NCI-H128 (cell line): ENCODE results near the gene ZNF584.
"Not testable (repeated sequence)": the region's sequence is repeated elsewhere in the genome, so short reads cannot be mapped to it uniquely, and the experiment has no call there.

Source experiments
- DNase-seq: peaks from one replicate; lab custom pipeline; 2025; ENCODE audit not compliant: unreplicated experiment; lab: John Stamatoyannopoulos, UW

ZNF584 gene

DNA sequence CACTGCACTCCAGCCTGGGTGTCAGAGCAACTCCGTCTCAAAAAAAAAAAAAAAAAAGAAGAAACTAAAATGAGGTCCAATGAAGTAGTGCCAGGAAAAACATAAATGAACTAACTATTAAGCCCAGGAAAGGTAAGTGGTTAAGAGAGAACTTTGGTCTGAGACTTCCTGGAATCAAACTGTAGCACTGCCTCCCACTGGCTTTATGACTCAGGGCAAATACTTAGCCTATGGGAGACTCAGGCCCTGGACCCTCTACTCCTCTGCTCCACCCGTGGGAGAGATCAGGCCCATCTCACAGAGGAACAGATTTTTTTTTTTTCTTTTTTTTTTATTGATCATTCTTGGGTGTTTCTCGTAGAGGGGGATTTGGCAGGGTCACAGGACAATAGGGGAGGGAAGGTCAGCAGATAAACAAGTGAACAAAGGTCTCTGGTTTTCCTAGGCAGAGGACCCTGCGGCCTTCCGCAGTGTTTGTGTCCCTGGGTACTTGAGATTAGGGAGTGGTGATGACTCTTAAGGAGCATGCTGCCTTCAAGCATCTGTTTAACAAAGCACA lies 4.5 kb upstream of the ZNF584 start:
- not testable (repeated sequence) for DNase-seq

DNA sequence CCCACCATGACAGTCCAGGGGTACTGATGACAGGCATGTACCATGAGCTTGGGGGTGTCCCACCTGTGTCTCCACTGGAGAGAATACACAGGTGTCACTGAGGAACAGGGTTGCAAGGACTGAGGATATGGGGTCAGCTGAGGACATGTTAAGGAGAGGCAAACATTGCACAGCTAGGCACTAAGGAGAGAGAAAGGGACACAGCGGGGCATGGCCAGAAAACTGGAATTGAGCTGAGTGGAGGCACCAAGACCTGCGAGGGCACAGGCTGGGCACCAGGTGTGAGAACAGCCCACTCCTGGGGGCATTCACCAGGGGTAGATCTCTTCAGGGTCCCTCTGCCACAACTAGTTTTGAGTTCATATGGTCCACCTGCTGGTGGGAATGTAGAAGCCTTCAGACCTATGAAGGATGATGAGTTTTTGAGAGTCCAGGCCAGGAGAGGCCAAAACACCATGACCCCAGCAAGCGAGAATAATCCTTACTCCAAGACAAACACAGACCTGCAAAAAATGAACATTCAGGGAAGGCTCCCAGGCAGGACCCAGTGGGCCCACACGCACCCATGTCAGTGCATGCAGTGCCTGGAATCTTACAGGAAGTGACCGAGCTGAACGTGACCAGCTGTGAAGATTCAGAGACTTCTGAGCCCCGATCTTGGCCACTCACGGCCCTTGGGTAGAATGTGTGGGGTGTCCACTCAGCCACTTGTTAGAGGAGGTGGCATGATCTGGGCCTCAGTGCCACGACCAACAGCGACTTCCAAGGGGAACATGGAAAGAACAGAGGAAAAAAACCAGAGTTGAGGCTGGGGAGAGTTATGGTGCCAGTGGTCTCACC lies 1.4 kb upstream of the ZNF584 start:
- no peak for DNase-seq

DNA sequence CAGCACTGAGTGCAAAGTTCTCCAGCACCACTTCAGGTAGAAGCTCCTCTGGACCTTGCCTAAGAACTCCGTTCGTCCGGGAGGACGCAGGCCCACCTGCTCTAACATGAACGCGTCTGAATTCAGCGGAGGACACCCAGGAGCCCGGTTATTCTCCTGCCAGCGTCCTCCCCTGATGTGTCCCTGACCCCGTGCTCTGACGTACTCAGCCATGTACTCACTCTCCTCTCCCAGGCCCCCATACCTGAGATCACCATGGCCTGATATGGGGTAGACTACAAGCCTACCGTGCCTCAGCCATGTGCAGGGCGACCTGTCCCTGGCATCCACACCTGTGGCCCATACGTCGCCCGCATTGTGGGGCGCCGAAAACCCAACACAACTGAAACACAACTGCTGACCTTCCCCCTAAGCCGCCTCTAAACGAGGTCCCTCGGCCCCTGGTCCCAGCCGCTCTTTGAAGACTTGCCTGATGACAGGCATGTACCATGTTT lies 744 bp upstream of the ZNF584 start:
- no peak for DNase-seq

DNA sequence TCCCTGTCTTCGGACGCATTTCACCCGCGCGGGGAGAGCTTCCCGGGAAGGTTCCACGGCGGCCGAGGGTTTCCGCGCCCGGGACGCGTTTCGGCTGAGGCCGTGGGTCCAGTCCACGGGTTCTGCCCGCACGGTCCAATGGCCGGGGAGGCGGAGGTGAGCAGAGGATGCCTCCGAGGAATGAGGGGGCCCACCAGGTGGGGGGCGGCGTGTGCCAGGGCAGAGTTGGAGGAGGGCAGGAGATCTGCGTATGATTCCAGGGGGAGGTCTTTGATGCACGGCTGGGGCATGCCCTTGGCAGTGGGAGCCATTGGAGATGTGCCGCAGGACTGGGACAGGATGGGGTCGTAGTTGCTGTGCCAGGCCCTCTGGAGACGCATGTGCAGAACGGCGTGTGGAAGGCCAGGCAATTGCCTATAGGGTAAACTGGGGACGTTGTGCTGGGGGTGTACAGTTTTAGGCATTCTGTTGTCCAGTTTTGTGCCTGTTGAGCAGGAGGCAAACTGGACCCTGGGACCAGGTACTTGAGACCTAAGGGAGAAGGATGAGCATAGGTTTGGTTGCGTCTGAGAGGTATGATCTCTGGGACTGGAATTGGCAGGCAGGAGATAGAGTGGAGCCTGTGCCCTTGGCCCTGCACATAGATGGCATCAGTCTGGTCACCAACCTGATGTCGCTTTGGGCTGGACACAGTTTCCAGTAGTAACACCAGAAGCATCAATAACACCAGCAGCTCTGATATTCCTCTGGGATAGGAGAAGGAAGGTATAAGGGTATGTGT lies 751 bp downstream of the ZNF584 start:
- no peak for DNase-seq

DNA sequence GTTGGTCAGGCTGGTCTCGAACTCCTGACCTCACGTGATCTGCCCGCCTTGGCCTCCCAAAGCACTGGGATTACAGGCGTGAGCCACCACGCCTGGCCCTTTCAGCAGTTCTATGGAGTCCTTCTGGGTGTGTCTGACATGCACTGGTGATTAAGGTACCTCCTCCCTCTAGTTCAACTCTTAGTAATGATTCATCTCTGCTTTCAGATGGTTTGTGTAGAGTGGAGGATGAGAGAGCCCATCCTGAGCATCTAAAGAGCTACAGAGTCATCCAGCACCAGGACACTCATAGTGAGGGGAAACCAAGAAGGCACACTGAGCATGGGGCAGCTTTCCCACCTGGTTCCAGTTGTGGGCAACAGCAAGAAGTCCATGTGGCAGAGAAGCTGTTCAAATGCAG lies 8.2 kb downstream of the ZNF584 start:
- DNase-seq, result no peak

DNA sequence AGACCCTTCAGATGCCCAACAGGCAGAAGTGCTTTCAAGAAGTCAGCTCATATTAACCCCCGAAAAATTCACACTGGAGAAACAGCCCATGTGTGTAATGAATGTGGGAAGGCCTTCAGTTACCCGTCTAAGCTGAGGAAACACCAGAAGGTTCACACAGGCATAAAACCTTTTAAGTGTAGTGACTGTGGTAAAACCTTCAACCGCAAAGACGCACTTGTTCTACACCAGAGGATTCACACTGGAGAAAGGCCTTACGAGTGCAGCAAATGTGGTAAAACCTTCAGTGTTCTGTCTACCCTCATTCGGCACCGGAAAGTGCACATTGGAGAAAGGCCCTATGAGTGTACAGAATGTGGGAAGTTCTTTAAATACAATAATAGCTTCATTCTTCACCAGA lies 8.6 kb downstream of the ZNF584 start:
- DNase-seq, result no peak

DNA sequence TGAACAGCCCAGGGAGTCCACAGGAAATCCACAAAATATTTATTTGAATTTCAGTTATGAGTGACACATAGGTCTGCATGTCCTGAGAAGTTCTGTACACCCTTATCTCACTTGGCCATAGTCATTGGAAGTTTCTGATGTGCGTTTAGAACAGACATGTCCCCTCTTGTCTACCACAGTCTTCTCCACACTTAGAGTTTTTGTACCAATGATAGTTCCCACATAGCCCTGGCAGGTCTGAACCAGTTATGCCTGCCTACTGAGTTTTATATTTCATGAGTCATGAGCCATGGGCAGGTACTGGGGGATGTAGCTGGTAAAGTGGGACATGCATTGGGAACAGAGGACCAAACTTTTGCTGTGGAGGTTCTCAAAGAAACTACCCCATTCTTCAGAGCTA lies 20.2 kb downstream of the ZNF584 start:
- no peak for DNase-seq

DNA sequence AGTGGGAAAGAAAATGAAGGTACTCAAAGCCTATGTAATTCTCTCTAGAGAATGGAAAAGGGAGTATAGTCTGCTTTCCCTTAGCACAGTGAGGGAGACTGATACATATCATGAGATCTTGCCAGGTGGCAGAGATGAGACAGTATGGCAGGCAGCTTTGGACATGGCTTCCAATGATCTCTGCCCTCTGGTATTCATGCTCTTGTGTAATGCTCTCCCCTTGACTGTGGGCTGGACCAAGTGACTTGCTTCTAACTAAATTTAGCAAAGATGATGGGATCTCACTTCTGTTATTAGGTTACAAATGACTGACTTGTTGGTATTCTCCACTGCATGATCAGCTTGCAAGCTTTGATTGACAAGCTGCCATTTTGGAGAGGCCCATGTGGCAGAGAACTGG lies 21.3 kb downstream of the ZNF584 start:
- DNase-seq, result no peak

DNA sequence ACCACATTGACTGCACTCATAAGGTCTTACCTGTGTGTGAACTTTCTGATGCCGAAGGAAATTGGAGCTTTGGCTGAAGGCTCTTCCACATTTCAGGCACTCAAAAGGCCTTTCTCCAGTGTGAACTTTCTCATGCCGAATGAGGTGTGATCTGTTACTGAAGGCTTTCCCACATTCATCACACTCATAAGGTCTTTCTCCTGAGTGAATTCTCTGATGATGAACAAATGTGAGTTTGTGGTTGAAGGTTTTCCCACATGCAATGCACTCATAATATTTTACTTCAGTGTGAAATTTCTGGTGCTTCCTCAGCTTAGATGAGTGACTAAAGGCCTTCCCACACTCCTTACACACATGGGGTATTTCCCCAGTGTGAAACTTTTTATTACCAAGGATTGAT lies 25.8 kb downstream of the ZNF584 start:
- DNase-seq, result no peak

DNA sequence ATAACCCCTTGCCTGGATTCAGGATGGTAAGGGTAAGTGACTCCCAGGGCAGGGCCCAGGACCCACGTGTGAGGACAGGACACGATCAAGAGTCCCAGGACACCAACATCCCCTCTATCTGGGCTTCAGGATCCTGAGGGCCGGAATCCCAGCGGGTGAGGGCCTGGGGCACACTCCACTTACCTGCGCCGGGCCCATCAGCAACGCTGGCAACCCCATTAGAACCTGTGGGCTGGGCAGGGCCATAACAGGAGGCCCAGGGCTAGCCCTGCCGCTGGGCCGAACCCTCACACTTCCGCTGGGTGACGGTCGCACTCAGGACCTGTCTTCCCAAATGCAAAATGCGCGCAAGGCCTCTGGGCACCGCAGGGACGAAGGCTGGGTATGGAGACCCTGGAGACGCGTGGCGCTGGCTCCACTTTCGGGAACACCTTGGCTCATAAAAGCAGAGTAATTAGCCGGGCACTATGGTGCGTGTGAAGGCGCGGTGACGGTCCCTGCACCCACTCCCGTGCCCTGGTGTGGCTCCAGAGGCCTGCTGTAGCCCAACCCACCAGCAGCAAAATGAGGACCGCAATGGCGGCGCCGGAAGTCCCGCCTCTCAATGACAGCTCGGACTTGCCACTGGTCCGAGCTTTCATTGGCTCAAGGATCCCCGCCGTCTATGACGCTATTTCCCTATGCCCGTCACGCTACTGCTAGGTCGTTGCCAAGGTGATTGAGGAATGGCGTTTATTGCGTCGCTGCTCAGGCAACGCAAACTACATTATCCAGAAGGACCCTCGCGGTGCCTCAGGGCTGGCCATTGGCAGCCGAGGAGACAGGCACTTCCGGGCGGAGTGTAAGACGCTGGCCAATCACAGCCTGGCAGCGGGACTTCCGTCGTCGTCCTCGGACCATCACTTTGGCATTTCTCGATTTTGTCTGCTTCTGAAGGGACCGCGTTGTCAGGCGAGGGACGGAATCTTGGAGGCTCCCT lies 31.4 kb downstream of the ZNF584 start, which contains the start of gene ZNF132:
ZNF132 (minus strand) TSS at position 578 of the 979 bp plus-strand sequence; CDS start at position 246, 332 bp downstream.
- no peak for DNase-seq

DNA sequence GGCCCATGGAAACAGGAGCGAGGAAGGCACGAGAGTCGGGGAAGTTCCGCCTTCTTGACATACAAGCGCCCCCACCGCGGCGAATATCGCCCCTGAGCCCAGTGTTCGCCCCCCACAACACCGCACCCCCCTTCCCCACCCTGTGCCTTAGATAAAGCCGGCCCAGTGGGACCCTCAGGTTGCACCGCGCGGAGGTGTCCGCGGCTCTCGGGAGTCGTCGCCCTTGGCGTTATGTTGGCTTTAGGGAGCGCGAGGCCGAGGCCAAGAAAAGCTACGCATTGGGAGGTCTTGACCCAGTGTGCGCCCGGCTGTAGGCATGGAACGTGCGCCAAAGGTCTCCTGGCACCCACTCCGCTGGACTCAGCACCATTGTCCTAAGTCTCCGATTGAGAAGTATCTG lies 32.1 kb downstream of the ZNF584 start:
- no peak for DNase-seq

DNA sequence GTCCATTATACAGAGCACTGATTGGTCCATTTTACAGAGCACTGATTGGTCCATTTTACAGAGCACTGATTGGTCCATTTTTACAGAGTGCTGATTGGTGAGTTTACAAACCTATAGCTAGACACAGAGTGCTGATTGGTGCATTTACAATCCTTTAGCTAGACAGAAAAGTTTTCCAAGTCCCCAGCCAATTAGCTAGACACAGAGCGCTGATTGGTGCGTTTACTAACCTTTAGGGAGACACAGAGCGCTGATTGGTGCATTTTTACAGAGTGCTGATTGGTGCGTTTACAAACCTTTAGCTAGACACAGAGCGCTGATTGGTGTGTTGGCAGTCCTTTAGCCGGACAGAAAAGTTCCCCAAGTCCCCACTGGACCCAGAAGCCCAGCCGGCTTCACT lies 34.5 kb downstream of the ZNF584 start:
- DNase-seq, result not testable (repeated sequence)

DNA sequence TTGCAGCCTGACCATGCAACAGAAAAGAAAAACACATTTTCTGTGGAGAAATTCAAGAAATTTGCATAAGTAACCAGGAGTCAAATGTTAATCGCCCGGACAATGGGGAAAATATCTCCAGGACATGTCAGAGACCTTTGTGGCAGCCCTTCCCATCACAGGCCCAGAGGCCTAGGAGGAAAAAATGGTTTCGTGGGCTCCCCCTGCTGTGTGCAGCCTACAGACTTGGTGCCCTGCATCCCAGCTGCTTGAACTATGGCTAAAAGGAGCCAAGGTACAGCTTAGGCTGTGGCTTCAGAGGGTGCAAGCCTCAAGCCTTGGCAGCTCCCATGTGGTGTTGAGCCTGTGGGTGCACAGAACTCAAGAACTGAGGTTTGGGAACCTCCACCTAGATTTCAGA lies 40.4 kb downstream of the ZNF584 start:
- DNase-seq, result not testable (repeated sequence)

DNA sequence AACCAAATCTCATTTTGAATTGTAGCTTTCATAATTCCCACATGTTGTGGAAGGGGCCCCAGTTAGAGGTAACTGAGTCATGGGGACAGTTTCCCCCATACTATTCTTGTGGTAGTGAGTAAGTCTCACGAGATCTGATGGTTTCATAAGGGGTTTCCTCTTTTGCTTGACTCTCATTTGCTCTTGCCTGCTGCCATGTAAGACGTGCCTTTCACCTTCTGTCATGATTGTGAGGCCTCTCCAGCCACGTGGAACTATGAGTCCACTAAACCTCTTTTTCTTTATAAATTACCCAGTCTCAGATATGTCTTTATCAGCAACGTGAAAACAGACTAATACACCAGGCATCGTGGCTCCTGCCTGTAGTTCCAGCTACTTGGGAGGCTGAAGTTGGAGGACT lies 41.5 kb downstream of the ZNF584 start:
- not testable (repeated sequence) for DNase-seq

DNA sequence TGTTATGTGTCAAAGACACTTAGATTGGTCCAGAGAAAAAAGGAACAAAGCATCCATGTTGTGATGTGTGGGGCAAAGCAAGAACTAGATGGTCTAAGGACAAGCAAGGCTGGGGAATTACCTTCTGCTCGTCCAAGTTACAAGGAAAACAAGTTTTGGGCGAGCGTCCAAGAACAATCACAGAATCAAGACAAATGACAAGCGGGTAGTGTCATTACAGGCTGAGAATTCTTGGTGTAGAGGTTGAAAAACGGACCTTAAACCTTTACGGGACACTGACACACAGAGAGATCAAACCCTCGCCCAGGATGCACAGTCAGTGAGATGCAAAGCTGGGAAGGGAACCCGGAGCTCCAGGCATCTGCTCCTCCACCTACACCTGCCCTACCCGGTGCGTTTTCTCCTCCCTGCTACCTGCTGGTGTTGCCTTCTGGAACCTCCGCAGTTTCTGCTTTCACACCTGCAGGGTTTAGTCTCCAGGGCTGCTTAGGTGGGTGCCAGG lies 42.5 kb downstream of the ZNF584 start:
- no peak for DNase-seq

DNA sequence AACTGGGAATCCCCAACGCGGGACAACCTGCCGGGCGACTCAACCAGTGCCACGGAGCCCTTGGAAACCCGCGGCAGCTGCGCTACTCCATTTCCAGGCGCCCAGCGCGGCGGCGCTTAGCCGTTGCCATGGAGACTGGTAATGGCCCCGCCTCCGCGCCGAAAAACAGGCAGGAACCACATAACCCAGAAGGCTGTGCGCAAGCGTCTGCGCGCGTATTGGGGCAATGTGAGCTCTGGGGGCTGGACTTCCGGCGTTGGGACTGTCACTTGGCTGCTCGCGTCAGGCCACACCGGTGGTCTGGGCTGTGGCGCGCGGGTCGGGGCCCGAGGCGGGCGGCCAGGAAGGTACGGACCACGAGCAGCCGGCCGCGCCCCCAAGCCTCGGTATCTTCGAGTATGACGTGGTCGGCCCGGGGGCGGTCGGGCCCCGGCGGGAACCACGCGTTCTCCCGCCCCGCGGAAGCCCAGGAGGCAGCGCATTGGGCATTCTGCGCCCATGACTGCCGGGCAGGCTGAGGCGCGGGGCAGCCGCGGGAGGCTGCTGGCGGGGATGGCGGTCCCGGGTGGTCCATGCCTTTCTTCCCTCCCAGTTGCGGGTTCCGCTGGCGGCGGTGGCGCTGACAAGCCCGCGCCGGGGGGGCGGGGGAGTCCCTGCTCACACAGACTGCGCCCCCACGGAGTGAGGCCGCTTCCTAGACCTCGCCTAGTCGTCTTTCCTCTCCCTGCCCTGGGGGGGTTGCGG lies 43.1 kb downstream of the ZNF584 start, which contains the start of gene ZNF324B:
ZNF324B (plus strand) TSS at position 265 of the 744 bp plus-strand sequence. CDS start 2,080 bp downstream, outside the sequence.
- peak; percentile 96 for DNase-seq

DNA sequence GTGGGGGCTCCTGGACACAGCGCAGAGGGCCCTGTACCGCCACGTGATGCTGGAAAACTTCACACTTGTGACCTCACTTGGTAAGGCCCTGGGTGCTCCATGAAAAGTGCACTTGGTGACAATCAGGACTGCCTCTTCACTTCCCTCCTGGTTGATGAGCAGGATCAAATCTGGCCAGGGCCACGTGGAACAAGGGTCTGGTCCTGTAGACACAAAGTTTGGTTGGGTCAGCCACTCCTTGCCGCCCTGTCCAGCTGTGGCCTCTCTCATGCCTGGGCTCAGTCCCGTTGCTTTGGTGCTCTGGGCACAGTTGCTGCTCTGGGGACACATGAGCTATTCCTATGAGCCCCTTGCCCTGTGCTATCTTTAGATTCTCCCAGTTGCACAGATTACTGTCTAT lies 45.3 kb downstream of the ZNF584 start:
- no peak for DNase-seq

DNA sequence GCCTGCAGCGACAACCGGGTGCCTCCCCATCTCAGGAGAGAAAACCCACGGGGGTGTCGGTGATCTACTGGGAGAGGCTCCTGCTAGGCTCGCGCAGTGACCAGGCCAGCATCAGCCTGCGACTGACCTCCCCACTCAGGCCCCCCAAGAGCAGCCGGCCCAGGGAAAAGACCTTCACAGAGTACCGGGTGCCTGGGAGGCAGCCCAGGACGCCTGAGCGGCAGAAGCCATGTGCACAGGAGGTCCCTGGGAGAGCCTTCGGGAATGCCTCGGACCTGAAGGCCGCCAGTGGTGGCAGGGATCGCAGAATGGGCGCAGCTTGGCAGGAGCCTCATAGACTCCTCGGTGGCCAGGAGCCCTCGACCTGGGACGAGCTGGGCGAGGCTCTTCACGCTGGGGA lies 46.9 kb downstream of the ZNF584 start:
- DNase-seq, result no peak

DNA sequence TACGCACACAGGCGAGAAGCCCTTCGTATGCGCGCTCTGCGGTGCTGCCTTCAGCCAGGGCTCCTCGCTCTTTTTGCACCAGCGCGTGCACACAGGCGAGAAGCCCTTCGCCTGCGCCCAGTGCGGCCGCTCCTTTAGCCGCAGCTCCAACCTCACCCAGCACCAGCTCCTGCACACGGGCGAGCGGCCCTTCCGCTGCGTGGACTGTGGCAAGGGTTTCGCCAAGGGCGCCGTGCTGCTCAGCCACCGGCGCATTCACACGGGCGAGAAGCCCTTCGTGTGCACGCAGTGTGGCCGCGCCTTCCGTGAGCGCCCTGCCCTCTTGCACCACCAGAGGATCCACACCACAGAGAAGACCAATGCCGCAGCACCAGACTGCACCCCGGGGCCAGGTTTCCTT lies 47.7 kb downstream of the ZNF584 start:
- no peak for DNase-seq
